Measurements from ENCODE around the gene SLC18A3.

The SLC18A3 gene

DNA sequence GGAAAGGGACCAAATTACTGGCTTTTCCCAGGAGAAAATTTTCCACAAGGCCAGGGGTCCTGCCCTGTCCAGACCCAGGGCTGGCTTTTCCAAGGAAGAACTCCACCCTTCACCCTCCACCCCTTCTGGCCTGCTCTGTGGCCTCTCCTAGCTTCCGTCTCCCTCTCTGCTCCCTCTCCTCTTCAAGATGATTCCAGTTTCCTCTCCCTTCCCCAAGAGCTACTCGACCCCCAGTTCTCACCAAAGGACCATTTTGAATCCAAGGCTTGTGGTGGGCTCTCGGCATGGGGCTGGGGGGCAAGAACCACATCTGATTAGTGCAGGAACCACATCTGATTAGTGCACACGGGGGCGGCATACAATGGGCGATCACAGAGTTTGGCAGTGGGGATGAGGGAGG lies 11.5 kb downstream of the SLC18A3 start:
- no peak overlapping the region for H3K4me3 ChIP-seq (replicated peaks; ENCODE audit: insufficient read depth, low read length)
- no peak overlapping the region for H3K27ac ChIP-seq (replicated peaks)
- no peak for DNase-seq (ENCODE audit: low read depth in 1 of 2, low spot score in 1 of 2)
- H3K27me3 ChIP-seq (ENCODE audit: insufficient read depth, poor library complexity, severe bottlenecking) = peaks cover 3% of the 10 kb centered on the region
- TF ChIP-seq, protein P1, sequence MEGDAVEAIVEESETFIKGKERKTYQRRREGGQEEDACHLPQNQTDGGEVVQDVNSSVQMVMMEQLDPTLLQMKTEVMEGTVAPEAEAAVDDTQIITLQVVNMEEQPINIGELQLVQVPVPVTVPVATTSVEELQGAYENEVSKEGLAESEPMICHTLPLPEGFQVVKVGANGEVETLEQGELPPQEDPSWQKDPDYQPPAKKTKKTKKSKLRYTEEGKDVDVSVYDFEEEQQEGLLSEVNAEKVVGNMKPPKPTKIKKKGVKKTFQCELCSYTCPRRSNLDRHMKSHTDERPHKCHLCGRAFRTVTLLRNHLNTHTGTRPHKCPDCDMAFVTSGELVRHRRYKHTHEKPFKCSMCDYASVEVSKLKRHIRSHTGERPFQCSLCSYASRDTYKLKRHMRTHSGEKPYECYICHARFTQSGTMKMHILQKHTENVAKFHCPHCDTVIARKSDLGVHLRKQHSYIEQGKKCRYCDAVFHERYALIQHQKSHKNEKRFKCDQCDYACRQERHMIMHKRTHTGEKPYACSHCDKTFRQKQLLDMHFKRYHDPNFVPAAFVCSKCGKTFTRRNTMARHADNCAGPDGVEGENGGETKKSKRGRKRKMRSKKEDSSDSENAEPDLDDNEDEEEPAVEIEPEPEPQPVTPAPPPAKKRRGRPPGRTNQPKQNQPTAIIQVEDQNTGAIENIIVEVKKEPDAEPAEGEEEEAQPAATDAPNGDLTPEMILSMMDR (IDR thresholded peaks at IDR 0.05; ENCODE audit: insufficient read depth, low read length) = no peak
- TF ChIP-seq GABPA (IDR thresholded peaks at IDR 0.05; ENCODE audit: low read depth) (no peak), SPI1 (IDR thresholded peaks at IDR 0.05; ENCODE audit: borderline replicate concordance, low read depth) (no peak), POLR2AphosphoS5 (IDR thresholded peaks at IDR 0.05; ENCODE audit: low read depth) (no peak)
- TF ChIP-seq, protein P2, sequence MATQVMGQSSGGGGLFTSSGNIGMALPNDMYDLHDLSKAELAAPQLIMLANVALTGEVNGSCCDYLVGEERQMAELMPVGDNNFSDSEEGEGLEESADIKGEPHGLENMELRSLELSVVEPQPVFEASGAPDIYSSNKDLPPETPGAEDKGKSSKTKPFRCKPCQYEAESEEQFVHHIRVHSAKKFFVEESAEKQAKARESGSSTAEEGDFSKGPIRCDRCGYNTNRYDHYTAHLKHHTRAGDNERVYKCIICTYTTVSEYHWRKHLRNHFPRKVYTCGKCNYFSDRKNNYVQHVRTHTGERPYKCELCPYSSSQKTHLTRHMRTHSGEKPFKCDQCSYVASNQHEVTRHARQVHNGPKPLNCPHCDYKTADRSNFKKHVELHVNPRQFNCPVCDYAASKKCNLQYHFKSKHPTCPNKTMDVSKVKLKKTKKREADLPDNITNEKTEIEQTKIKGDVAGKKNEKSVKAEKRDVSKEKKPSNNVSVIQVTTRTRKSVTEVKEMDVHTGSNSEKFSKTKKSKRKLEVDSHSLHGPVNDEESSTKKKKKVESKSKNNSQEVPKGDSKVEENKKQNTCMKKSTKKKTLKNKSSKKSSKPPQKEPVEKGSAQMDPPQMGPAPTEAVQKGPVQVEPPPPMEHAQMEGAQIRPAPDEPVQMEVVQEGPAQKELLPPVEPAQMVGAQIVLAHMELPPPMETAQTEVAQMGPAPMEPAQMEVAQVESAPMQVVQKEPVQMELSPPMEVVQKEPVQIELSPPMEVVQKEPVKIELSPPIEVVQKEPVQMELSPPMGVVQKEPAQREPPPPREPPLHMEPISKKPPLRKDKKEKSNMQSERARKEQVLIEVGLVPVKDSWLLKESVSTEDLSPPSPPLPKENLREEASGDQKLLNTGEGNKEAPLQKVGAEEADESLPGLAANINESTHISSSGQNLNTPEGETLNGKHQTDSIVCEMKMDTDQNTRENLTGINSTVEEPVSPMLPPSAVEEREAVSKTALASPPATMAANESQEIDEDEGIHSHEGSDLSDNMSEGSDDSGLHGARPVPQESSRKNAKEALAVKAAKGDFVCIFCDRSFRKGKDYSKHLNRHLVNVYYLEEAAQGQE (IDR thresholded peaks at IDR 0.05; ENCODE audit: insufficient replicate concordance, low read depth) = no peak

DNA sequence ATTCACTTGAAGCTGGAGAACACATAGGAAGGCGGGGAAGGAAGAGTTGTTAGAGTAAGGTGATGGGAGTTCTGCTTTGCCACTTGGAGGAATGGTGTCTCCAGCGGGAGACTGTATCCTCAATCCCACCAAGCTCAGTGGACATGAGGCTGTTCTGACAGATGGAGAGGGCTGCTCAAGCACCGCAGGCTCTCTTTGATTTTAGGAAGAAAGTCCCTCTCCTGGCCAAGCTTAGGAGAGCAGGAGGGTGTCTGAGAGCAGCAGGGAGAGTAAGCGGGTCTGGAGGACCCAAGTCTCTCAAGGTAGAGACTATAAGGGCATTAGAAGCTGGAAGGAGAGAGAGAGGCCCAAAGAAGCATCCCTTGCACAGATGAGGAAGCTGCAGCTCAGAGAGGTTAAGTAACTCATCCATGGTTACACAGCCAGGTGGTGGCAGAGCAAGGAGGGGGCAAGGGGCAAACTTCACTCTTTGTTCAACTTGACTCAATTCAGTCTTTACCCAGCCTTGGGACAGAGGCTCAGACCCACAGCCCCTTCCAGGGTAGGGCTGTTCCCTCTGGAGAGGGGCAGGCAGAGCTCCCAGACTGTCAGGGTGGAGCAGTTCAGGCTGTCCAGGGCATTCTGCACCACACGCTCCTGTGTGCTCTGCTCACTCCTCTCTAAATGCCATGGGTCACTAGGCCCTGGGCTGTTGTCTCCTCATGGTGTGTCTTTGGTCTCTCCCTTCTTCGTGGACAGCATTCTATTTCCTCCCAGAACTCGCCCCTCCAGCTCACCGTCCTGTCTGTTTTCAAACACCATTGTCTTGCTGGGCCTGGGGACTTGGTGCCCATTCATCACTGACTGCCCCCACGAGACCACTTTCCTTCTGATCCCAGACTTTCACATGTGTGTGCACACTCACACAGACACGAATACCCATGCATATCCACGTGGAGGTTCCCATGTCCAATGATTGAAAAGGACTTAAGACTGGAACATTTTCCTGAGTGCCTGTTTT lies 12.6 kb downstream of the SLC18A3 start:
- no peak overlapping the region for H3K27ac ChIP-seq (replicated peaks)
- no peak overlapping the region for H3K4me3 ChIP-seq (replicated peaks; ENCODE audit: insufficient read depth, low read length)
- TF ChIP-seq GABPA (IDR thresholded peaks at IDR 0.05; ENCODE audit: low read depth) = no peak
- TF ChIP-seq POLR2AphosphoS5 (IDR thresholded peaks at IDR 0.05; ENCODE audit: low read depth) = no peak
- TF ChIP-seq, protein P1 (IDR thresholded peaks at IDR 0.05; ENCODE audit: insufficient read depth, low read length) = no peak
- TF ChIP-seq SPI1 (IDR thresholded peaks at IDR 0.05; ENCODE audit: borderline replicate concordance, low read depth) = no peak
- TF ChIP-seq, protein P2 (IDR thresholded peaks at IDR 0.05; ENCODE audit: insufficient replicate concordance, low read depth) = no peak
- peaks cover 3% of the 10 kb centered on the region for H3K27me3 ChIP-seq (ENCODE audit: insufficient read depth, poor library complexity, severe bottlenecking)
- no peak for DNase-seq (ENCODE audit: low read depth in 1 of 2, low spot score in 1 of 2)

- Histone ChIP-seq H3K27me3 (ENCODE audit: insufficient read depth, poor library complexity, severe bottlenecking) (no peaks in the 10 kb centered on the region), H3K27ac (replicated peaks) (no peak overlapping the region), H3K4me3 (replicated peaks; ENCODE audit: insufficient read depth, low read length) (no peak overlapping the region)
- DNase-seq (ENCODE audit: low read depth in 1 of 2, low spot score in 1 of 2) = no peak
- no peak for TF ChIP-seq SPI1 (IDR thresholded peaks at IDR 0.05; ENCODE audit: borderline replicate concordance, low read depth)
- no peak for TF ChIP-seq GABPA (IDR thresholded peaks at IDR 0.05; ENCODE audit: low read depth)
These were observed 14.5 kb downstream of the SLC18A3 start for GRCh38 chr10:49624629-49625028.

DNA sequence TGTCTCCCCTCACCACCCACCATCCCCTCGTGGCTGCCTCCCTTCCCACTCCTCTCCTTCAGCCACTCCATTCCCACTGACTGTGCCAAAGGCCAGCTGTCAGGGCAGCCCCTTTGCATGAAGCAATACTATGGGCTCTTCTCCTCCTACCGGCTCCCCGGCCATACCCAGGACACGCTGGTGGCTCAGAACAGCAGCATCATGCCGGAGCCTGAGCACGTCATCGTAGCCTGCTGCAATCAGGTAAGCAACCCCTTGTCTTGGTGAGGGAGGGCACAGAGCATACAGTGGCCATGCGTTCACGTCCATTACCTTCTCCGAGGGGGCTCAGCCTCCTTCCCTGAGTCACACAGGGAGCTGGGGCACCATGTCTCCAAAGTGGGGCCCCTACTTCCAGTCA lies 15.3 kb downstream of the SLC18A3 start:
- no peak for DNase-seq (ENCODE audit: low read depth in 1 of 2, low spot score in 1 of 2)
- Histone ChIP-seq H3K27me3 (ENCODE audit: insufficient read depth, poor library complexity, severe bottlenecking) (no peaks in the 10 kb centered on the region), H3K27ac (replicated peaks) (no peak overlapping the region), H3K4me3 (replicated peaks; ENCODE audit: insufficient read depth, low read length) (no peak overlapping the region)
- TF ChIP-seq, protein P2 (IDR thresholded peaks at IDR 0.05; ENCODE audit: insufficient replicate concordance, low read depth) = no peak
- no peak for TF ChIP-seq POLR2AphosphoS5 (IDR thresholded peaks at IDR 0.05; ENCODE audit: low read depth)
- no peak for TF ChIP-seq GABPA (IDR thresholded peaks at IDR 0.05; ENCODE audit: low read depth)
- TF ChIP-seq, protein P1 (IDR thresholded peaks at IDR 0.05; ENCODE audit: insufficient read depth, low read length) = no peak
- TF ChIP-seq SPI1 (IDR thresholded peaks at IDR 0.05; ENCODE audit: borderline replicate concordance, low read depth) = no peak

Measured in HL-60 (cell line).